ENCODE measurements around the gene THOC6. TPM values are rescaled to one million over a fixed set of nuclear protein-coding genes. Genes with fewer than 3 reads are reported as not detected.

The THOC6 gene
- total RNA-seq, 2 experiments from 2014 or later, result 33.6 to 36.0 TPM

DNA sequence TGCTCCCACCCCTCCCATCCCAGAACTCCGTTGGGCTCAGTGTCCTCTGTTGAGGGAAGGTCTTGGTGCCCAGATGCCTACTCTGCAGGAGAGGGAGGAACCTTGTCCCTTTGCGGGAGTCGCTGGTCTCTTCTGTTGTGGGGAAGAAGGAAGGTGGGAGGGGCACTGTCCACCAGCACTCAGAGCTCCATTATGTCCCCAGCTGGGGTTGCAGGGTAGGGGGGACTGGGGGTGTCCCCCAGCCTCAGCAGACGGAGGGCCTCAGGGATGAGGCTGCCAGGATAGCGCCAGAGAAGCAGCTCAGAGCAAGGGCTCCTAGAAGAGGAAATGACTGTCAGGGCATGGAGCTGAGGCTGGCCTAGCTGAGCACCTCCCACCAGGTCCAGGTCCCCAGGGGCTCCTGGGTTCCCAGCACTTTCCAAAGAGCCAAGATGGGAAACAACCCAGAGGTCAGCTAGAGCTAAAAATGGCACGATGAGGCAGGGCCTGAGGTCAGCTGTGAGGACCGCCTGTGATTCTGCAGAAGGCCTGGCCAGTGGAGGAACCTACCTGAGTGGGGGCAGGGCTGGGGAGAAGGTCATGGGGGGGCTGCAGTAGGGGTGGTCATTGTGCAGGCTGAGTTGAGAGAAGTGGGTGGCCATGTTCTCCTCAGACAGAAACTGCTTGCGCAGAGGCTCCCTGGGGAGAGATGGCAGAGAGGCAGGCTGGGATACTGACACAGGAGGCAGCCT, 986 bp upstream of the THOC6 start:
- peak; percentile 40 for DNase-seq (ENCODE audit: low spot score)
- TF ChIP-seq EZH2phosphoT487 (IDR thresholded peaks at IDR 0.05; ENCODE audit: borderline replicate concordance, low read depth, low read length), result no peak
- TF ChIP-seq, protein P1, sequence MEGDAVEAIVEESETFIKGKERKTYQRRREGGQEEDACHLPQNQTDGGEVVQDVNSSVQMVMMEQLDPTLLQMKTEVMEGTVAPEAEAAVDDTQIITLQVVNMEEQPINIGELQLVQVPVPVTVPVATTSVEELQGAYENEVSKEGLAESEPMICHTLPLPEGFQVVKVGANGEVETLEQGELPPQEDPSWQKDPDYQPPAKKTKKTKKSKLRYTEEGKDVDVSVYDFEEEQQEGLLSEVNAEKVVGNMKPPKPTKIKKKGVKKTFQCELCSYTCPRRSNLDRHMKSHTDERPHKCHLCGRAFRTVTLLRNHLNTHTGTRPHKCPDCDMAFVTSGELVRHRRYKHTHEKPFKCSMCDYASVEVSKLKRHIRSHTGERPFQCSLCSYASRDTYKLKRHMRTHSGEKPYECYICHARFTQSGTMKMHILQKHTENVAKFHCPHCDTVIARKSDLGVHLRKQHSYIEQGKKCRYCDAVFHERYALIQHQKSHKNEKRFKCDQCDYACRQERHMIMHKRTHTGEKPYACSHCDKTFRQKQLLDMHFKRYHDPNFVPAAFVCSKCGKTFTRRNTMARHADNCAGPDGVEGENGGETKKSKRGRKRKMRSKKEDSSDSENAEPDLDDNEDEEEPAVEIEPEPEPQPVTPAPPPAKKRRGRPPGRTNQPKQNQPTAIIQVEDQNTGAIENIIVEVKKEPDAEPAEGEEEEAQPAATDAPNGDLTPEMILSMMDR (conservative IDR thresholded peaks at IDR 0.05; ENCODE audit: low read length), result no peak
- peak overlapping the region; percentile 67 for H3K27ac ChIP-seq (ENCODE audit: low read depth, low read length, poor library complexity, severe bottlenecking)
- H4K20me1 ChIP-seq (ENCODE audit: insufficient read depth, low read length), result no peaks in the 10 kb centered on the region
- ChIA-PET CTCF (ENCODE audit: unreplicated experiment) (interaction anchor here (0.6 kb wide), 1 partner anchor 107 kb away, joined by 3 read pairs; no protein-coding TSS in a partner anchor), POLR2A (interaction anchor here (0.5 to 1.2 kb wide), 3 partner anchors 17 to 112 kb away, joined by 3 to 4 read pairs (median 4); partner anchors contain the start of gene ZNF213)
- H3K36me3 ChIP-seq (ENCODE audit: insufficient read depth, low read length), result peaks cover 15% of the 10 kb centered on the region
- H3K9me2 ChIP-seq (ENCODE audit: insufficient read depth, low read length), result no peaks in the 10 kb centered on the region
- no peaks in the 10 kb centered on the region for H3K79me2 ChIP-seq (ENCODE audit: insufficient read depth, low read depth, low read length)
- H2AFZ ChIP-seq (ENCODE audit: low read length), result no peak overlapping the region; the same call in 1 of the 2 replicates
- H3K4me2 ChIP-seq (ENCODE audit: low read length), result peak overlapping the region; percentile 92
- H3K9me3 ChIP-seq (ENCODE audit: low read length), result no peaks in the 10 kb centered on the region
- peaks cover 39% of the 10 kb centered on the region for H3K4me1 ChIP-seq (ENCODE audit: insufficient read depth, low read length, poor library complexity, severe bottlenecking)
- intact Hi-C loops (cut with micrococcal nuclease; ENCODE audit: unreplicated experiment), result no loop called here
- H3K4me3 ChIP-seq (ENCODE audit: low read depth, low read length, poor library complexity, severe bottlenecking), result peak overlapping the region; percentile 72
- TSS peak; percentile 94 for BruUV-seq (replicated peaks)

DNA sequence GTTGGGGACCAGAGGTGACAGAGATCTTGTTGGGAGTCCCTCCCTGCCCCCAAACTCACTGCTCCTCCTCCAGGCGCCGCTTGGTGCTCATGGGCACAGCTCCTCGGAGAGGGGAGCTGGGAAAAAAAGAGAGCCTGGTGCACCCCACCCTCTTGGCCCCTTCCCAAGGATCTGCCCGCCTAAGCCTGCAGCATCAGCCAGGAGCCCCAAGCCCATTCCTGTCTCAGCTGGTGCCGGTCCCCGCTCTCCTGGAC, 493 bp upstream of the THOC6 start:
- Histone ChIP-seq H3K4me1 (ENCODE audit: insufficient read depth, low read length, poor library complexity, severe bottlenecking) (peaks cover 38% of the 10 kb centered on the region), H3K4me3 (ENCODE audit: low read depth, low read length, poor library complexity, severe bottlenecking) (peak overlapping the region; percentile 72), H2AFZ (ENCODE audit: low read length) (peak overlapping the region; percentile 61; the same call in 1 of the 2 replicates), H3K9me2 (ENCODE audit: insufficient read depth, low read length) (no peaks in the 10 kb centered on the region), H3K4me2 (ENCODE audit: low read length) (peak overlapping the region; percentile 92), H3K79me2 (ENCODE audit: insufficient read depth, low read depth, low read length) (no peaks in the 10 kb centered on the region), H3K9me3 (ENCODE audit: low read length) (no peaks in the 10 kb centered on the region), H4K20me1 (ENCODE audit: insufficient read depth, low read length) (no peaks in the 10 kb centered on the region), H3K27ac (ENCODE audit: low read depth, low read length, poor library complexity, severe bottlenecking) (peak overlapping the region; percentile 67), H3K36me3 (ENCODE audit: insufficient read depth, low read length) (peaks cover 16% of the 10 kb centered on the region)
- no TSS peak for BruUV-seq (replicated peaks)
- CTCF ChIA-PET (ENCODE audit: unreplicated experiment), result no interaction called here
- POLR2A ChIA-PET, result interaction anchor here (0.5 to 1.2 kb wide), 2 partner anchors 51 to 112 kb away, joined by 3 to 4 read pairs; partner anchors contain the start of gene ZNF213
- DNase-seq (ENCODE audit: low spot score), result no peak
- TF ChIP-seq, protein P1 (conservative IDR thresholded peaks at IDR 0.05; ENCODE audit: low read length), result no peak
- TF ChIP-seq EZH2phosphoT487 (IDR thresholded peaks at IDR 0.05; ENCODE audit: borderline replicate concordance, low read depth, low read length), result no peak
- intact Hi-C loops (cut with micrococcal nuclease; ENCODE audit: unreplicated experiment), result no loop called here

Data from OCI-LY7 (cell line).